Loucy (cell line): ENCODE results near the gene NOXA1.
"Not testable (repeated sequence)": the region's sequence is repeated elsewhere in the genome, so short reads cannot be mapped to it uniquely, and the experiment has no call there.

Experiments
- H2AFZ ChIP-seq: fragments of 200-600 bp; sonication (generic); 2 replicates; pipeline ENCODE4 v1.6.0; 2016; ENCODE audit warnings: antibody characterized with exemption, mild to moderate bottlenecking, low read length, moderate library complexity
- H3F3A ChIP-seq: fragments of 200-600 bp; 2 replicates; pipeline ENCODE4 v1.6.0; 2016; ENCODE audit warnings: antibody characterized with exemption, low read depth, mild to moderate bottlenecking
- H3K27me3 ChIP-seq: fragments of 200-600 bp; sonication (generic); 2 replicates; pipeline ENCODE4 v1.6.1; 2014; ENCODE audit warnings: low read length, mild to moderate bottlenecking; ENCODE audit not compliant: insufficient read depth, poor library complexity, severe bottlenecking
- H3K36me3 ChIP-seq: fragments of 200-600 bp; sonication (generic); 2 replicates; pipeline ENCODE4 v1.6.1; 2016; ENCODE audit warnings: low read length; ENCODE audit not compliant: insufficient read depth
- H3K4me1 ChIP-seq: fragments of 200-600 bp; sonication (generic); 2 replicates; pipeline ENCODE4 v1.5.1; 2014; ENCODE audit warnings: low read length, mild to moderate bottlenecking; ENCODE audit not compliant: insufficient read depth, poor library complexity, severe bottlenecking
- H3K4me2 ChIP-seq: fragments of 200-600 bp; sonication (generic); 2 replicates; pipeline ENCODE4 v1.6.0; 2014; ENCODE audit warnings: antibody characterized with exemption, low read length, low read depth, mild to moderate bottlenecking; ENCODE audit not compliant: poor library complexity, severe bottlenecking
- H3K4me3 ChIP-seq: fragments of 200-600 bp; sonication (generic); 2 replicates; pipeline ENCODE4 v1.5.1; 2014; ENCODE audit warnings: low read length, mild to moderate bottlenecking, mixed read lengths; ENCODE audit not compliant: poor library complexity, severe bottlenecking
- H3K79me2 ChIP-seq: fragments of 200-600 bp; sonication (generic); 2 replicates; pipeline ENCODE4 v1.6.1; 2014; ENCODE audit warnings: low read length; ENCODE audit not compliant: insufficient read depth
- H3K9ac ChIP-seq: fragments of 200-600 bp; sonication (generic); 2 replicates; pipeline ENCODE4 v1.6.0; 2014; ENCODE audit warnings: mild to moderate bottlenecking, low read depth, low read length, moderate library complexity; ENCODE audit not compliant: poor library complexity, severe bottlenecking
- H3K9me2 ChIP-seq: fragments of 200-600 bp; sonication (generic); replicated peaks from 2 replicates; pipeline ENCODE4 v1.6.1; 2016; ENCODE audit warnings: low read depth, low read length, mixed read lengths
- H3K9me3 ChIP-seq: fragments of 200-600 bp; sonication (generic); 2 replicates; pipeline ENCODE4 v1.6.1; 2014; ENCODE audit warnings: mild to moderate bottlenecking, antibody characterized with exemption, low read length, low read depth; ENCODE audit not compliant: insufficient read depth
- H4K20me1 ChIP-seq: fragments of 200-600 bp; sonication (generic); 2 replicates; pipeline ENCODE4 v1.6.0; 2014; ENCODE audit warnings: antibody characterized with exemption, low read length, mild to moderate bottlenecking; ENCODE audit not compliant: insufficient read depth, poor library complexity, severe bottlenecking
- EZH2phosphoT487 ChIP-seq: fragments of 200-600 bp; IDR thresholded peaks from 2 replicates; pipeline ENCODE4 v1.6.1; 2018; ENCODE audit warnings: antibody characterized with exemption, mild to moderate bottlenecking, moderate library complexity, borderline replicate concordance
- TF ChIP-seq, protein P1 (sequence below): fragments of 200-600 bp; sonication (generic); conservative IDR thresholded peaks from 2 replicates; pipeline ENCODE4 v1.5.1; 2014; ENCODE audit warnings: mild to moderate bottlenecking, antibody characterized with exemption, low read length

Gene NOXA1

DNA sequence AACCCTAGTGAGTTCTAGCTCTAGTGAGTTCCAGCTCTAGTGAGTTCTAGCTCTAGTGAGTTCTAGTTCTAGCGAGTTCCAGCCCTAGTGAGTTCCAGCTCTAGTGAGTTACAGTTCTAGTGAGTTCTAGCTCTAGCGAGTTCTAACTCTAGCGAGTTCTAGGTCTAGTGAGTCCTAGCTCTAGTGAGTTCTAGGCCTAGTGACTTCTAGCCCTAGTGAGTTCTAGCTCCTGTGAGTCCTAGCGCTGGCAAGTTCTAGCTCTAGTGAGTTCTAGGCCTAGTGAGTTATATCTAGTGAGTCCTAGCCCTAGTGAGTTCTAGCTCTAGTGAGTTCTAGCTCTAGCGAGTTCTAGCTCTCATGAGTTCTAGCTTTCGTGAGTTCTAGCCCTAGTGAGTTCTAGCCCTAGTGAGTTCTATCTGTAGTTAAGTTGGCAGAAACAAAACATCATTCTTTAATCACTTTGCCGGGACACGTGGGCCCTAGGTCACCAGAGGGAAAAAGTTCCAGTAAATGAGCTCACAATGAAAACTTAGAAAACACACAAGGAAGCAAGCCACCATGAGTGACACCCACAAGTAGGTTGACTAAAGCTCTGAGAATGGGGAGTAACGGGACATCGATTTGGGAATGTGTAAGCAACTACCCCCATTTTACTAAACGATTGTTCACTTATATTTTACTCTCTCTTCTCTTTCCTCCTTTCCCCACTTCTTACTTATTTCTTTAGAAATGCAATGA is 47.7 kb upstream of the NOXA1 start:
- Histone ChIP-seq H3K4me1 (no peaks in the 10 kb centered on the region), H3K9me2 (no peaks in the 10 kb centered on the region), H3K27me3 (no peaks in the 10 kb centered on the region), H3K36me3 (no peaks in the 10 kb centered on the region), H3K9me3 (peaks cover 10% of the 10 kb centered on the region; the same call in 1 of the 2 replicates), H3K79me2 (no peaks in the 10 kb centered on the region), H3F3A (no peaks in the 10 kb centered on the region), H3K9ac (no peak overlapping the region), H3K4me3 (no peak overlapping the region), H3K4me2 (no peak overlapping the region), H4K20me1 (no peaks in the 10 kb centered on the region), H2AFZ (no peak overlapping the region)
- TF ChIP-seq EZH2phosphoT487: no peak
- TF ChIP-seq, protein P1, sequence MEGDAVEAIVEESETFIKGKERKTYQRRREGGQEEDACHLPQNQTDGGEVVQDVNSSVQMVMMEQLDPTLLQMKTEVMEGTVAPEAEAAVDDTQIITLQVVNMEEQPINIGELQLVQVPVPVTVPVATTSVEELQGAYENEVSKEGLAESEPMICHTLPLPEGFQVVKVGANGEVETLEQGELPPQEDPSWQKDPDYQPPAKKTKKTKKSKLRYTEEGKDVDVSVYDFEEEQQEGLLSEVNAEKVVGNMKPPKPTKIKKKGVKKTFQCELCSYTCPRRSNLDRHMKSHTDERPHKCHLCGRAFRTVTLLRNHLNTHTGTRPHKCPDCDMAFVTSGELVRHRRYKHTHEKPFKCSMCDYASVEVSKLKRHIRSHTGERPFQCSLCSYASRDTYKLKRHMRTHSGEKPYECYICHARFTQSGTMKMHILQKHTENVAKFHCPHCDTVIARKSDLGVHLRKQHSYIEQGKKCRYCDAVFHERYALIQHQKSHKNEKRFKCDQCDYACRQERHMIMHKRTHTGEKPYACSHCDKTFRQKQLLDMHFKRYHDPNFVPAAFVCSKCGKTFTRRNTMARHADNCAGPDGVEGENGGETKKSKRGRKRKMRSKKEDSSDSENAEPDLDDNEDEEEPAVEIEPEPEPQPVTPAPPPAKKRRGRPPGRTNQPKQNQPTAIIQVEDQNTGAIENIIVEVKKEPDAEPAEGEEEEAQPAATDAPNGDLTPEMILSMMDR: no peak

DNA sequence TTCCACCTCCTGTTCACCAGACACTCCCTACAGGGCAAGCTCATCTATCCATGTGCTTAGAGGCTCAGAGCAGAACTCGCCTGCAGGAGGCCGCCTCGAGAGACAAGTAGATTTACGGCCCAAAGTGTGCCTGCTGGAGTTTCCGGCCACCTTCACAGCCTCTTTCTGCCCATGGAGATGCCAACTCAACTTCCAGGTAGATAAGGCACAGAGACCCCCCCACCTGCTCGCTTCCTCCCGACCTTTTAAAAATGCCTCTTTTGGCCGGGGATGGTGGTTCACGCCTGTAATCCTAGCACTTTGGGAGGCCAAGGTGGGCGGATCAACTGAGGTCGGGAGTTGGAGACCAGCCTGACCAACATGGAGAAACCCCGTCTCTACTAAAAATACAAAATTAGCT is 46.8 kb upstream of the NOXA1 start:
- no peaks in the 10 kb centered on the region for H3K36me3 ChIP-seq
- no peak overlapping the region for H3K9ac ChIP-seq
- H3K79me2 ChIP-seq: no peaks in the 10 kb centered on the region
- no peak for TF ChIP-seq EZH2phosphoT487
- TF ChIP-seq, protein P1: no peak
- H3K27me3 ChIP-seq: no peaks in the 10 kb centered on the region
- H3F3A ChIP-seq: no peaks in the 10 kb centered on the region
- H3K4me2 ChIP-seq: no peak overlapping the region
- H3K9me2 ChIP-seq: no peaks in the 10 kb centered on the region
- H3K9me3 ChIP-seq: peaks cover 10% of the 10 kb centered on the region; the same call in 1 of the 2 replicates
- H2AFZ ChIP-seq: no peak overlapping the region
- H3K4me1 ChIP-seq: no peaks in the 10 kb centered on the region
- H3K4me3 ChIP-seq: no peak overlapping the region
- H4K20me1 ChIP-seq: no peaks in the 10 kb centered on the region

DNA sequence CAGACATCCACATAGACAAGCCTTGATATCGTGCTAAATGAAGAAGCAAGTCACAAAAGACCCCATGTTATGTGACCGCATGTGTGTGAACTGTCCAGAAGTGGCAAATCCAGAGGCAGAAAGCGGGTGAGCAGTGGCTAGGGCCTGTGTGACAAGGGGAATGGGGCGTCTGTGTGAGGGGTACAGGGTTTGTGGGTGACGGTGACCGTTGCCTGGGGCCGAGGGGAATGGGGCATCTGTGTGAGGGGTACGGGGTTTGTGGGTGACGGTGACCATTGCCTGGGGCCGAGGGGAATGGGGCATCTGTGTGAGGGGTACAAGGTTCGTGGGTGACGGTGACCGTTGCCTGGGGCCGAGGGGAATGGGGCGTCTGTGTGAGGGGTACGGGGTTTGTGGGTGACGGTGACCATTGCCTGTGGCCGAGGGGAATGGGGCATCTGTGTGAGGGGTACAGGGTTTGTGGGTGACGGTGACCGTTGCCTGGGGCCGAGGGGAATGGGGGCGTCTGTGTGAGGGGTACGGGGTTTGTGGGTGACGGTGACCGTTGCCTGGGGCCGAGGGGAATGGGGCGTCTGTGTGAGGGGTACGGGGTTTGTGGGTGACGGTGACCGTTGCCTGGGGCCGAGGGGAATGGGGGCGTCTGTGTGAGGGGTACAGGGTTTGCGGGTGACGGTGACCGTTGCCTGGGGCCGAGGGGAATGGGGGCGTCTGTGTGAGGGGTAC is 44.3 kb upstream of the NOXA1 start:
- H3K4me2 ChIP-seq, H3K9ac ChIP-seq, H3K4me3 ChIP-seq: not testable (repeated sequence)

More for the DNA sequence above, 44.3 kb upstream of the NOXA1 start:
- H4K20me1 ChIP-seq, H3K36me3 ChIP-seq, H3K4me1 ChIP-seq, H3F3A ChIP-seq, H3K9me2 ChIP-seq, H3K79me2 ChIP-seq, H2AFZ ChIP-seq, H3K9me3 ChIP-seq, H3K27me3 ChIP-seq: not testable (repeated sequence)
